HepG2 (cell line): Measurements from ENCODE around the gene P3H4. TPM values are rescaled to one million over a fixed set of nuclear protein-coding genes. Genes with fewer than 3 reads are reported as not detected.
A peak's percentile ranks its signal among the peaks of the same experiment; 100 is the strongest.

Source experiments
- HNF4A ChIP-seq: sonication (generic); formaldehyde crosslinking; IDR thresholded peaks from 2 replicates; pipeline ENCODE4 v1.4.0; 2020; ENCODE audit warnings: missing genetic modification reagents
- MYPOP ChIP-seq: sonication (generic); formaldehyde crosslinking; IDR thresholded peaks from 2 replicates; pipeline ENCODE4 v1.8.1; 2023; ENCODE audit warnings: mild to moderate bottlenecking, moderate library complexity, missing genetic modification reagents
- THYN1 ChIP-seq: sonication (generic); formaldehyde crosslinking; IDR thresholded peaks from 2 replicates; pipeline ENCODE4 v1.8.1; 2023; ENCODE audit warnings: low read depth, mild to moderate bottlenecking, moderate library complexity, missing genetic modification reagents, borderline replicate concordance
- ZNF574 ChIP-seq: sonication (generic); formaldehyde crosslinking; IDR thresholded peaks from 2 replicates; pipeline ENCODE4 v1.4.0; 2020; ENCODE audit warnings: missing genetic modification reagents
- ZNF598 ChIP-seq: sonication (generic); formaldehyde crosslinking; IDR thresholded peaks from 2 replicates; pipeline ENCODE4 v1.5.1; 2020; ENCODE audit warnings: mild to moderate bottlenecking, missing genetic modification reagents, borderline replicate concordance
- ZNF616 ChIP-seq: sonication (generic); formaldehyde crosslinking; IDR thresholded peaks from 2 replicates; pipeline ENCODE4 v1.5.0; 2020; ENCODE audit warnings: low read depth, mild to moderate bottlenecking, missing genetic modification reagents
- ZNF672 ChIP-seq: sonication (generic); formaldehyde crosslinking; IDR thresholded peaks from 2 replicates; pipeline ENCODE4 v1.8.1; 2022; ENCODE audit warnings: missing genetic modification reagents
- ZNF713 ChIP-seq: sonication (generic); formaldehyde crosslinking; IDR thresholded peaks from 2 replicates; pipeline ENCODE4 v1.4.0; 2020; ENCODE audit warnings: mild to moderate bottlenecking, missing genetic modification reagents
- polyA plus RNA-seq, 8 experiments: library from polyadenylated mRNA; depleted of rRNA in 3 of 8; stranded (reverse) in 7 of 8; unstranded in 1 of 8; fragments of >200 nt; fragmentation: Illumina TruSeq in 4 of 8; extraction: Trizol in 4 of 8; gene quantifications; 2 replicates each; pipeline versions ENCODE4 v1.2.1 to v1.2.3, GENCODE V29; 2011 to 2016; ENCODE audit warnings: low read depth in 4 of 8, missing spikeins in 1 of 8, mixed read lengths in 1 of 8; ENCODE audit not compliant: insufficient read depth in 1 of 8
- total RNA-seq, 5 experiments: library from RNA; depleted of rRNA; stranded (reverse); fragments of >200 nt; fragmentation: Illumina TruSeq; extraction: Trizol; gene quantifications; 2 replicates each; pipeline ENCODE4 v1.2.3, GENCODE V29; 2016; ENCODE audit warnings: low read depth in 1 of 5
- TF ChIP-seq, protein P1 (sequence below): sonication (generic); formaldehyde crosslinking; conservative IDR thresholded peaks from 2 replicates; pipeline ENCODE4 v1.4.0; 2020; ENCODE audit warnings: mild to moderate bottlenecking, missing genetic modification reagents, moderate library complexity
- TF ChIP-seq, protein P2 (sequence below): sonication (generic); formaldehyde crosslinking; IDR thresholded peaks from 2 replicates; pipeline ENCODE4 v1.4.0; 2020; ENCODE audit warnings: mild to moderate bottlenecking, missing genetic modification reagents

P3H4 gene
- total and polyA plus RNA-seq, 2 of the 13 experiments (the other 11 are each of a cell fraction or from before 2014, with no cell fraction given) = 37.1 to 50.6 TPM

DNA sequence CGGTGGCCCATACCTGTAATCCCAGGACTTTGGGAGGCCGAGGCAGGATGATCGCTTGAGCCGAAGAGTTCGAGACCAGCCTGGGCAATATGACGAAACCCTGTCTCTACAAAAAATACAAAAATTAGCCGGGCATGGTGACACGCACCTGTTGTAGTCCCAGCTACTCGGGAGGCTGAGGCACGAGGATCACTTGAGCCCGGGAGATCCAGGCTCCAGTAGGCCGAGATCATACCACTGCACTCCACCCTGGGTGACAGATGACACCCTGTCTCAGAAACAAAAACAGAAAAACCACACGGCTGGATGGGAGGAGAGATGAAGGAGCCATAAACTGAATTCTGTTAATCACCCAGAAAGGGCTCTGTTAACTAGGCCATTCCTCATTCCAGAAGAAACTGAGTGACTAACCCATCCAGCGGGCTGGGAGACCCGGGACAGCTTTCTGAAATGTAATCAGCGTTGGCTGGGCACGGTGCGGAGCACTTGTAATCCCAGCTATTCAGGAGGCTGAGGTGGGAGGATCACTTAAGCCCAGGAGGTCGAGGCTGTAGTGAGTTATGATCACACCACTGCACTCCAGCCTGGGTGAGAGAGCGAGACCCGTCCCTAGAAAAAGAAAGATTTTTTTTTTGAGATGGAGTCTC lies 24.9 kb upstream of the P3H4 start (continued):
- TF ChIP-seq, protein P1, sequence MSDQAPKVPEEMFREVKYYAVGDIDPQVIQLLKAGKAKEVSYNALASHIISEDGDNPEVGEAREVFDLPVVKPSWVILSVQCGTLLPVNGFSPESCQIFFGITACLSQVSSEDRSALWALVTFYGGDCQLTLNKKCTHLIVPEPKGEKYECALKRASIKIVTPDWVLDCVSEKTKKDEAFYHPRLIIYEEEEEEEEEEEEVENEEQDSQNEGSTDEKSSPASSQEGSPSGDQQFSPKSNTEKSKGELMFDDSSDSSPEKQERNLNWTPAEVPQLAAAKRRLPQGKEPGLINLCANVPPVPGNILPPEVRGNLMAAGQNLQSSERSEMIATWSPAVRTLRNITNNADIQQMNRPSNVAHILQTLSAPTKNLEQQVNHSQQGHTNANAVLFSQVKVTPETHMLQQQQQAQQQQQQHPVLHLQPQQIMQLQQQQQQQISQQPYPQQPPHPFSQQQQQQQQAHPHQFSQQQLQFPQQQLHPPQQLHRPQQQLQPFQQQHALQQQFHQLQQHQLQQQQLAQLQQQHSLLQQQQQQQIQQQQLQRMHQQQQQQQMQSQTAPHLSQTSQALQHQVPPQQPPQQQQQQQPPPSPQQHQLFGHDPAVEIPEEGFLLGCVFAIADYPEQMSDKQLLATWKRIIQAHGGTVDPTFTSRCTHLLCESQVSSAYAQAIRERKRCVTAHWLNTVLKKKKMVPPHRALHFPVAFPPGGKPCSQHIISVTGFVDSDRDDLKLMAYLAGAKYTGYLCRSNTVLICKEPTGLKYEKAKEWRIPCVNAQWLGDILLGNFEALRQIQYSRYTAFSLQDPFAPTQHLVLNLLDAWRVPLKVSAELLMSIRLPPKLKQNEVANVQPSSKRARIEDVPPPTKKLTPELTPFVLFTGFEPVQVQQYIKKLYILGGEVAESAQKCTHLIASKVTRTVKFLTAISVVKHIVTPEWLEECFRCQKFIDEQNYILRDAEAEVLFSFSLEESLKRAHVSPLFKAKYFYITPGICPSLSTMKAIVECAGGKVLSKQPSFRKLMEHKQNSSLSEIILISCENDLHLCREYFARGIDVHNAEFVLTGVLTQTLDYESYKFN (CRISPR knock-in tag) = no peak
- TF ChIP-seq MYPOP (CRISPR knock-in tag) = 0 out of 2 replicates have a peak, but pooled peaks have one; percentile 56
- TF ChIP-seq ZNF616 = no peak
- 0 out of 2 replicates have a peak, but pooled peaks have one; percentile 5 for TF ChIP-seq HNF4A (CRISPR knock-in tag)
- no peak for TF ChIP-seq ZNF713 (CRISPR knock-in tag)
- no peak for TF ChIP-seq ZNF598 (CRISPR knock-in tag)
- no peak for TF ChIP-seq THYN1 (CRISPR knock-in tag)
- TF ChIP-seq ZNF672 (CRISPR knock-in tag) = no peak
- no peak for TF ChIP-seq ZNF574 (CRISPR knock-in tag)
- TF ChIP-seq, protein P2, sequence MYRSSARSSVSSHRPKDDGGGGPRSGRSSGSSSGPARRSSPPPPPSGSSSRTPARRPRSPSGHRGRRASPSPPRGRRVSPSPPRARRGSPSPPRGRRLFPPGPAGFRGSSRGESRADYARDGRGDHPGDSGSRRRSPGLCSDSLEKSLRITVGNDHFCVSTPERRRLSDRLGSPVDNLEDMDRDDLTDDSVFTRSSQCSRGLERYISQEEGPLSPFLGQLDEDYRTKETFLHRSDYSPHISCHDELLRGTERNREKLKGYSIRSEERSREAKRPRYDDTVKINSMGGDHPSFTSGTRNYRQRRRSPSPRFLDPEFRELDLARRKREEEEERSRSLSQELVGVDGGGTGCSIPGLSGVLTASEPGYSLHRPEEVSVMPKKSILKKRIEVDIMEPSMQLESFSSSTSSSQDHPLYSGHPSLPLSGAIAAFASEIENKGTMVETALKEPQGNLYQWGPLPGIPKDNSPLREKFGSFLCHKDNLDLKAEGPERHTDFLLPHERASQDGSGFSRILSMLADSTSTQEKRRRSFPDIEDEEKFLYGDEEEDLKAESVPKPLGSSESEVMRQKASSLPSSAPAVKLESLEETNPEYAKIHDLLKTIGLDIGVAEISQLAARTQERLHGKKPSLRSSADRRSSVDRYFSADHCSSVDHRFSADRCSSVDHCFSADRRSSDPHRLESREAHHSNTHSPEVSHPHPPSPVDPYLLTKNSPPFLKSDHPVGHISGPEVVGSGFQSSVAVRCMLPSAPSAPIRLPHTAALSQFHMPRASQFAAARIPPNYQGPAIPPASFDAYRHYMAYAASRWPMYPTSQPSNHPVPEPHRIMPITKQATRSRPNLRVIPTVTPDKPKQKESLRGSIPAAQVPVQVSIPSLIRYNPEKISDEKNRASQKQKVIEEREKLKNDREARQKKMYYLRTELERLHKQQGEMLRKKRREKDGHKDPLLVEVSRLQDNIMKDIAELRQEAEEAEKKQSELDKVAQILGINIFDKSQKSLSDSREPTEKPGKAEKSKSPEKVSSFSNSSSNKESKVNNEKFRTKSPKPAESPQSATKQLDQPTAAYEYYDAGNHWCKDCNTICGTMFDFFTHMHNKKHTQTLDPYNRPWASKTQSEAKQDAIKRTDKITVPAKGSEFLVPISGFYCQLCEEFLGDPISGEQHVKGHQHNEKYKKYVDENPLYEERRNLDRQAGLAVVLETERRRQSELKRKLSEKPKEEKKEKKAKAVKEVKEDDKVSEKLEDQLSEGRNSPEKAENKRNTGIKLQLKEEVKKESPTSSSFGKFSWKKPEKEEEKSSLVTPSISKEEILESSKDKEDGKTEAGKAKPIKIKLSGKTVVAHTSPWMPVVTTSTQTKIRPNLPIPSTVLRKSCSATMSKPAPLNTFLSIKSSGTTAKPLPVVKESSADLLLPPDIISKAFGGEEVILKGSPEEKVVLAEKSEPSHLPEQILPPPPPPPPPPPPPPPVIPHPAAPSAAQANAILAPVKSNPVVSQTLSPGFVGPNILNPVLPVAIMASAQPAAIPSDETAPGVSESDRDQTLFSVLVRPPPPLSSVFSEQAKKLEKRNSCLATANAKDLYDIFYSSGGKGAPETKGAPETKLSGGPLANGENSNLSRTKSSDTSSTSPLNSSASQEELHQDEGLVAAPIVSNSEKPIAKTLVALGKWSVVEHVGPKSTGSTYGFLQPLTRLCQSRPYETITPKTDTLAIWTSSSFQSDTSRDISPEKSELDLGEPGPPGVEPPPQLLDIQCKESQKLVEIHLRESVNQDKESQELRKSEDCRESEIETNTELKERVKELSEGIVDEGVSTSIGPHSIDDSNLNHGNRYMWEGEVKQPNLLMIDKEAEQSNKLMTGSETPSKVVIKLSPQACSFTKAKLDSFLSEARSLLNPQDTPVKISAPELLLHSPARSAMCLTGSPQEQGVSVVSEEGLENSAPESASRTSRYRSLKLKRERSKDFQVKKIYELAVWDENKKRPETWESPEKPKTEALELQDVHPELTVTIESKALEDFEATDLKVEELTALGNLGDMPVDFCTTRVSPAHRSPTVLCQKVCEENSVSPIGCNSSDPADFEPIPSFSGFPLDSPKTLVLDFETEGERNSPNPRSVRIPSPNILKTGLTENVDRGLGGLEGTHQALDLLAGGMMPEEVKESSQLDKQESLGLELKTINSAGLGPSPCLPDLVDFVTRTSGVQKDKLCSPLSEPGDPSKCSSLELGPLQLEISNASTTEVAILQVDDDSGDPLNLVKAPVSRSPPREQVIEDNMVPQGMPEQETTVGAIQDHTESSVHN (CRISPR knock-in tag) = peak; percentile 70; the same call in 1 of the 2 replicates
